K562 (cell line): ENCODE data around the gene C2CD5. TPM values are rescaled to one million over a fixed set of nuclear protein-coding genes. Genes with fewer than 3 reads are reported as not detected.

ENCODE experiments used
- ATAC-seq: fragments of 200-7000 bp; cut with Tn5 transposase; 3 replicates; pipeline ENCODE4 v1.9.1; 2020; ENCODE audit warnings: moderate library complexity
- BruUV-seq: library from RNA; stranded (reverse); fragments of 400-500 nt; replicated peaks from 2 replicates; lab custom pipeline; 2021; lab: Mats Ljungman, UMichigan
- CTCF ChIA-PET: fragments of 300-600 bp; formaldehyde crosslinking; extraction: SDS; loops from one replicate; lab custom pipeline; 2021; ENCODE audit warnings: low intra/inter-chr PET ratio; lab: Yijun Ruan, JAX
- POLR2A ChIA-PET: fragments of 300-600, 350-650 bp; sonication (Branson Sonifier 250); formaldehyde crosslinking; extraction: SDS; loops from one replicate; lab custom pipeline; 2021; ENCODE audit warnings: antibody characterized with exemption, inconsistent platforms; lab: Yijun Ruan, JAX
- DNase-seq, 4 experiments: peaks; one replicate each; pipeline versions ENCODE4 v3.0.0 to v3.0.0-alpha.2; 2011 to 2018; ENCODE audit warnings: low spot score in 3 of 4, mixed read lengths in 3 of 4; ENCODE audit errors: extremely low read depth in 1 of 4
- FAIRE-seq: peaks from 2 replicates; lab custom pipeline; 2011; peaks lifted over from hg19 to GRCh38; lab: Jason Lieb, UNC
- H2AFZ ChIP-seq: 2 replicates; pipeline ENCODE4 v1.6.0; 2011; ENCODE audit warnings: low read depth, low read length, control low read depth, inconsistent platforms
- H3K27ac ChIP-seq: fragments of 200-600 bp; 3 replicates; pipeline ENCODE4 v1.8.0; 2011; ENCODE audit warnings: low read depth, mild to moderate bottlenecking, control low read depth, inconsistent platforms, low read length, moderate library complexity, mixed read lengths; ENCODE audit errors: extremely low read depth
- H3K27me3 ChIP-seq, 2 experiments: fragments of 300-600 bp in 1 of 2; 2 replicates in 1 of 2; 3 replicates in 1 of 2; pipeline versions ENCODE4 v1.6.0 to v1.8.0; 2011; ENCODE audit warnings: inconsistent platforms in 2 of 2, low read length in 2 of 2, mild to moderate bottlenecking in 1 of 2, mixed read lengths in 1 of 2, moderate library complexity in 1 of 2; ENCODE audit not compliant: control insufficient read depth in 2 of 2, insufficient read depth in 2 of 2
- H3K36me3 ChIP-seq: fragments of 300-600 bp; 3 replicates; pipeline ENCODE4 v1.8.0; 2011; ENCODE audit warnings: mild to moderate bottlenecking, low read length, inconsistent platforms; ENCODE audit not compliant: control insufficient read depth, insufficient read depth
- H3K4me1 ChIP-seq, 2 experiments: fragments of 200-600 bp in 1 of 2; replicated peaks in 1 of 2; 2 replicates in 1 of 2; 3 replicates in 1 of 2; pipeline versions ENCODE4 v1.5.1 to v1.8.0; 2011; ENCODE audit warnings: inconsistent platforms in 2 of 2, low read length in 2 of 2, mild to moderate bottlenecking in 1 of 2, mixed read lengths in 1 of 2, moderate library complexity in 1 of 2; ENCODE audit not compliant: control insufficient read depth in 2 of 2, insufficient read depth in 2 of 2
- H3K4me2 ChIP-seq: 2 replicates; pipeline ENCODE4 v1.6.1; 2011; ENCODE audit warnings: low read length, control low read depth, inconsistent platforms, mixed read lengths; ENCODE audit not compliant: insufficient read depth
- H3K4me3 ChIP-seq: fragments of 200-600 bp; sonication (generic), shearing (Covaris generic); 2 replicates; pipeline ENCODE4 v1.5.1; 2016; ENCODE audit warnings: control low read depth, inconsistent platforms
- H3K79me2 ChIP-seq: fragments of 200-600 bp; 3 replicates; pipeline ENCODE4 v1.8.0; 2011; ENCODE audit warnings: low read length, inconsistent platforms; ENCODE audit not compliant: control insufficient read depth, insufficient read depth
- H3K9ac ChIP-seq, 2 experiments: 2 replicates each; pipeline versions ENCODE4 v1.6.0 to v1.6.1; 2011; ENCODE audit warnings: low read depth in 2 of 2, low read length in 2 of 2, control low read depth in 1 of 2, inconsistent platforms in 1 of 2, mild to moderate bottlenecking in 1 of 2, mixed read lengths in 1 of 2; ENCODE audit not compliant: insufficient read depth in 1 of 2
- H3K9me1 ChIP-seq: one replicate; pipeline ENCODE4 v1.6.0; 2011; ENCODE audit warnings: inconsistent platforms, mild to moderate bottlenecking, low read length, moderate library complexity; ENCODE audit not compliant: control insufficient read depth, insufficient read depth
- H3K9me3 ChIP-seq: replicated peaks from 2 replicates; pipeline ENCODE4 v1.5.1; 2011; ENCODE audit warnings: low read depth, low read length, inconsistent platforms; ENCODE audit not compliant: control insufficient read depth, insufficient read depth
- H4K20me1 ChIP-seq: replicated peaks from 2 replicates; pipeline ENCODE4 v1.6.1; 2011; ENCODE audit warnings: low read length, inconsistent platforms, mixed read lengths; ENCODE audit not compliant: control insufficient read depth, insufficient read depth
- C11orf30 ChIP-seq: fragments of 450-650 bp; IDR thresholded peaks from 2 replicates; pipeline ENCODE4 v1.6.1; 2016; ENCODE audit warnings: low read depth, mild to moderate bottlenecking
- FIP1L1 ChIP-seq: fragments of 200-400 bp; formaldehyde crosslinking; IDR thresholded peaks from 2 replicates; pipeline ENCODE4 v1.6.1; 2018; ENCODE audit warnings: mild to moderate bottlenecking, low read depth, low read length; ENCODE audit not compliant: poor library complexity, severe bottlenecking
- MAFF ChIP-seq: IDR thresholded peaks from 2 replicates; pipeline ENCODE4 v1.6.1; 2012; ENCODE audit warnings: low read length, improper control_type of control experiment
- MAFG ChIP-seq: fragments of 450-650 bp; conservative IDR thresholded peaks from 2 replicates; pipeline ENCODE4 v1.6.1; 2016; ENCODE audit warnings: missing genetic modification characterization, missing compliant biosample characterization
- MAFK ChIP-seq: IDR thresholded peaks from 2 replicates; pipeline ENCODE4 v1.6.1; 2011; ENCODE audit warnings: low read length, improper control_type of control experiment
- ZNF316 ChIP-seq: fragments of 450-650 bp; IDR thresholded peaks from 2 replicates; pipeline ENCODE4 v1.6.1; 2016
- ZNF780A ChIP-seq: fragments of 250-450 bp; sonication (Bioruptor Pico); IDR thresholded peaks from 2 replicates; pipeline ENCODE4 v1.5.0; 2021; ENCODE audit warnings: mild to moderate bottlenecking
- WGBS: fragments of 100-300 bp; shearing (Covaris generic); methylation state at CpG from one replicate; pipeline ENCODE4 v1.1.6; 2016; ENCODE audit warnings: low coverage, mixed read lengths; ENCODE audit not compliant: insufficient coverage; ENCODE audit errors: missing lambda C conversion rate; 5-methylcytosine and 5-hydroxymethylcytosine counted together
- in situ Hi-C: fragments of 300-500 bp; cut with MboI; formaldehyde crosslinking; loops from 4 replicates; pipeline ENCODE4 v1.15.0; 2018; ENCODE audit warnings: inconsistent platforms, mixed read lengths
- intact Hi-C: fragments of 100-400 bp; cut with micrococcal nuclease; formaldehyde crosslinking; loops from 2 replicates; pipeline ENCODE4 v1.14.2; 2022
- polyA plus RNA-seq, 8 experiments: library from polyadenylated mRNA; depleted of rRNA in 4 of 8; stranded (reverse) in 5 of 8; unstranded in 3 of 8; fragments of >200 nt; fragmentation: Nextera tagmentation in 2 of 8; fragmentation: Illumina TruSeq in 1 of 8; extraction: Ambion mirVana in 2 of 8; extraction: Trizol in 1 of 8; gene quantifications; 2 replicates each; pipeline versions ENCODE4 v1.2.1 to v1.2.3, GENCODE V29; 2011 to 2014; ENCODE audit warnings: inconsistent platforms in 1 of 8, missing spikeins in 1 of 8
- total RNA-seq, 7 experiments: library from RNA; depleted of rRNA in 6 of 7; stranded (reverse); fragments of >200 nt in 6 of 7; fragmentation: Illumina TruSeq in 2 of 7; extraction: Trizol in 2 of 7; gene quantifications; 2 replicates each; pipeline versions ENCODE4 v1.2.1 to v1.2.3, GENCODE V29; 2011 to 2021; ENCODE audit warnings: low replicate concordance in 1 of 7
- TF ChIP-seq, protein P1 (sequence below): sonication (generic); formaldehyde crosslinking; IDR thresholded peaks from 2 replicates; pipeline ENCODE4 v1.8.1; 2022; ENCODE audit warnings: missing genetic modification reagents

Gene C2CD5
- total and polyA plus RNA-seq, 9 of the 15 experiments (the other 6 are each of a cell fraction or from before 2014, with no cell fraction given) = 5.1 to 24.1 (median 14.3) TPM

DNA sequence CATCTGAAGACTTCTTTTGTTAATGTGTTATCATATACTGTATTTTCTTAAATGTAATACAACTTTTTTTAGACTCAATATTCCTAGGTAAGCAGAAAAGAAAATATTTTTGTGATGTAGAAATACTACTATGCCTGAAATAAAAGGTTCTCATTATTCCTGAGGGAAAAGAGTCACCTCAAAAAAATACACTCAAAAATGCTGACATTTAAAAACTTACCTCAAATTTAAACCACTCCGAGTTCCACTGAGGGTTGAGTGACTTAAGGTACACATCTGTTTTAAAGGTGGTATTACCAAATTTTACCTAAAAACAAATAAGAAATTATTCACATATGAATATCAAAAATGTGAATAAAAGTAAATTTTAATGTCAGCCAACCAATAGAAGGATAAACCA, 9.3 kb downstream of the C2CD5 start:
- Histone ChIP-seq H3K27me3 (no peaks in the 10 kb centered on the region), H4K20me1 (no peaks in the 10 kb centered on the region), H3K4me1 (no peaks in the 10 kb centered on the region; a peak in 1 of 5 replicates), H3K4me3 (no peak overlapping the region), H3K4me2 (no peak overlapping the region), H3K9ac (no peak overlapping the region), H3K36me3 (peaks cover 28% of the 10 kb centered on the region), H3K9me3 (no peaks in the 10 kb centered on the region), H3K27ac (no peak overlapping the region), H3K79me2 (peaks cover 2% of the 10 kb centered on the region; the same call in 2 of the 3 replicates), H3K9me1 (no peaks in the 10 kb centered on the region), H2AFZ (no peak overlapping the region)
- CTCF ChIA-PET = no interaction called here
- FAIRE-seq = no peak
- POLR2A ChIA-PET = no interaction called here
- no peak for DNase-seq
- ATAC-seq = no peak
- no TSS peak for BruUV-seq
- WGBS = 91% methylated on average over 1 of the region's 1 CpG
- in situ Hi-C loops (no loop called here), intact Hi-C loops (no loop called here)
- TF ChIP-seq, protein P1, sequence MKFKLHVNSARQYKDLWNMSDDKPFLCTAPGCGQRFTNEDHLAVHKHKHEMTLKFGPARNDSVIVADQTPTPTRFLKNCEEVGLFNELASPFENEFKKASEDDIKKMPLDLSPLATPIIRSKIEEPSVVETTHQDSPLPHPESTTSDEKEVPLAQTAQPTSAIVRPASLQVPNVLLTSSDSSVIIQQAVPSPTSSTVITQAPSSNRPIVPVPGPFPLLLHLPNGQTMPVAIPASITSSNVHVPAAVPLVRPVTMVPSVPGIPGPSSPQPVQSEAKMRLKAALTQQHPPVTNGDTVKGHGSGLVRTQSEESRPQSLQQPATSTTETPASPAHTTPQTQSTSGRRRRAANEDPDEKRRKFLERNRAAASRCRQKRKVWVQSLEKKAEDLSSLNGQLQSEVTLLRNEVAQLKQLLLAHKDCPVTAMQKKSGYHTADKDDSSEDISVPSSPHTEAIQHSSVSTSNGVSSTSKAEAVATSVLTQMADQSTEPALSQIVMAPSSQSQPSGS (CRISPR knock-in tag) = no peak
- peak; percentile 26; the same call in 1 of the 2 replicates for TF ChIP-seq MAFG (tag)
- TF ChIP-seq MAFK = 0 out of 2 replicates have a peak, but pooled peaks have one; percentile 24
- TF ChIP-seq ZNF780A (CRISPR knock-in tag) = no peak
- TF ChIP-seq MAFF = peak; percentile 19; the same call in 1 of the 2 replicates
- TF ChIP-seq C11orf30 = peak; percentile 53; the same call in 1 of the 2 replicates
- TF ChIP-seq ZNF316 = peak; percentile 78
- TF ChIP-seq FIP1L1 = no peak
